Measurements from ENCODE around the gene HUNK.

DNA sequence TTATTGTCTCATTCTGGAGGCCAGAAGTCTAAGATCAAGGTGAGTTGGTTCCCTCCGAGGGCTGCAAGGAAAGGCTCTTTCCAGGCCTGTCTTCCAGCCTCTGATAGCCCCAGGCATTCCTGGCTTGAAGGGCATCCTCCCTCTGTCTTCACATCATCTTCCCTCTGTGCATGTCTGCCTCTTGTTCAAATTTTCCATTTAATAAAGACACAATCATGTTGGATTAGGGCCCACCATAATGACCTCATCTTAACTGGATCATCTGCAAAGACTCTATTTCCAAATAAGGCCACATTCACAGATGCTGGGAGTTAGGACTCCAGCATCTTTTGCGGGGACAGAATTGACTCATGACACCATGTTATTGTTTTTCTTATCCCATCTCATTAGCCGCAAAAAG lies 24.5 kb downstream of the HUNK start:
- TF ChIP-seq, protein P1, sequence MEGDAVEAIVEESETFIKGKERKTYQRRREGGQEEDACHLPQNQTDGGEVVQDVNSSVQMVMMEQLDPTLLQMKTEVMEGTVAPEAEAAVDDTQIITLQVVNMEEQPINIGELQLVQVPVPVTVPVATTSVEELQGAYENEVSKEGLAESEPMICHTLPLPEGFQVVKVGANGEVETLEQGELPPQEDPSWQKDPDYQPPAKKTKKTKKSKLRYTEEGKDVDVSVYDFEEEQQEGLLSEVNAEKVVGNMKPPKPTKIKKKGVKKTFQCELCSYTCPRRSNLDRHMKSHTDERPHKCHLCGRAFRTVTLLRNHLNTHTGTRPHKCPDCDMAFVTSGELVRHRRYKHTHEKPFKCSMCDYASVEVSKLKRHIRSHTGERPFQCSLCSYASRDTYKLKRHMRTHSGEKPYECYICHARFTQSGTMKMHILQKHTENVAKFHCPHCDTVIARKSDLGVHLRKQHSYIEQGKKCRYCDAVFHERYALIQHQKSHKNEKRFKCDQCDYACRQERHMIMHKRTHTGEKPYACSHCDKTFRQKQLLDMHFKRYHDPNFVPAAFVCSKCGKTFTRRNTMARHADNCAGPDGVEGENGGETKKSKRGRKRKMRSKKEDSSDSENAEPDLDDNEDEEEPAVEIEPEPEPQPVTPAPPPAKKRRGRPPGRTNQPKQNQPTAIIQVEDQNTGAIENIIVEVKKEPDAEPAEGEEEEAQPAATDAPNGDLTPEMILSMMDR (IDR thresholded peaks at IDR 0.05; ENCODE audit: low read length): no peak
- no peak for TF ChIP-seq EZH2phosphoT487 (IDR thresholded peaks at IDR 0.05; ENCODE audit: low read length)
- no peak for TF ChIP-seq EZH2 (optimal IDR thresholded peaks at IDR 0.05; ENCODE audit: low read depth, low read length)

Measured in MM.1S (cell line).